8988T (cell line): ENCODE measurements around the gene NKX2-4.

Experiments
- DNase-seq: peaks from one replicate; pipeline ENCODE4 v3.0.0; 2011

Gene NKX2-4

DNA sequence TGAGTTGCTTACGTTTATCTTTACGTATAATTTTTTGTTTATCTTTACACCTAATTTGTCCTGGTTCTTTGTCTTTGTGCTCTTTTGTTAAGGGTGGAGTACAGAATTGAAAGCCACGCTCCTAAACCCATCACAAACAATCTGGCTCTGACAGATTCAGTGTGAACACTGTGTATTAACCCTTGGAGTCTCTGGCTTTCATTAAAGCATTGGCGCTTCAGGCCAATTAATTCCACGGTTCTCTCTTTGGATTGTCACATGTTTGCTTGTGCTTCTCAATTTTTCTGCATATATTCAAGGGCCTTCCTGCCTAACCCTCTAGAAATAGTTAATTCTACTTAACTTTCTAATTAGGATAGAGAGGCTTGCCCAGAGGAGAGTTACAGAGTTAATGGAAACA, 38.6 kb downstream of the NKX2-4 start:
- no peak for DNase-seq

DNA sequence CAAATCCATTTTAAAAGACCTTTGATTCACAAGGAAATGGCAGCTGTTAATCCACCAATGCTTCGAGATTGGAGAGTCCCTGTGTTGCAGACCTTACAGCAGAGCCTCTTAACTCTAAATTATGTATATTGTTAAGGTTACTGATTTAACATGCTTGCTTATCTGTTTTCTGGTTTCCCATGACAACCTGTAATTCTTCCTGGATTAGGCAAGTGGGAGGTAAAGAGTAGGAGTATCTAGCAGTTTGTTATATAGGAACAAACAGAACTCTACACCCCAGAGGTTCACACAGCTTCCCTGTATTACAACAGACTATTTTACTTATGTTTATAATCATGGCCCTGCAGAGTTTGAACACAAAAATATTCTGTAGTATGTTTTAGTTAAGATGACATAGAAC, 39.5 kb downstream of the NKX2-4 start:
- no peak for DNase-seq

DNA sequence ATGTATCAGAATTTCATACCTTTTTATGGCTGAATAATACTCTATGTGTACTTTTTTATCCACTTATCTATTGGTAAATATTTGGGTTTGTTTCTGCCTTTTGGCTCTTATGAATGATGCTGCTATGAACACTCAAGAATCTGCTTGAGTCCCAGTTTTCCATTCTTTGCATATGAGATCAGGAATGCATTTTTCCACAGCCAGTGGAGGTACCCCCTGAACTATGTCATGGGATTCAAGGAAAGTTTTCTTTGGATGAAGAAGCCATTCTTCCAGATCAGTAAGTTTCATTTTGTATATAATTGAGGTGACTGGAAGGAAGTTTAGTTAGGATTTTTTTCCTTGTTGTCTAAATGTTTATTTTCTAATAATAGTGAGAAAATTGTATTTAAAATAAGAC, 40.9 kb downstream of the NKX2-4 start:
- no peak for DNase-seq

DNA sequence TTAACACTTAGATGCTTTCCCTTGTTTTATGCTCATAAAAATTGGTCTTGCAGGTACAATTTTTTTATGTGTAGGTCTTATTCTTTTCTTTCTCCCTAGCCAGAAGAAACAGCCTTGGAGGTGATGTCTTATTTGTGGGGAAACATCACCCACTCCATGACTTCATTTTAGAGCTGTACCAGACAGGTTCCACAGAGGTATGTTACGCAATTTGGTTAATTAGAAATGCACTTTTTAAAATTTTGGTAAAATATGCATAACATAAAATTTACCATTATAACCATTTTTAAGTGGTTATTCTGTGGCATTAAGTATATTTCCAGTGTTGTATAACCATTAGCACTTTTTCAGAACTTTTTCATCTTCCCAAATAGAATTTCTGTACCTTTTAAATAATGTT, 41.3 kb downstream of the NKX2-4 start:
- no peak for DNase-seq

DNA sequence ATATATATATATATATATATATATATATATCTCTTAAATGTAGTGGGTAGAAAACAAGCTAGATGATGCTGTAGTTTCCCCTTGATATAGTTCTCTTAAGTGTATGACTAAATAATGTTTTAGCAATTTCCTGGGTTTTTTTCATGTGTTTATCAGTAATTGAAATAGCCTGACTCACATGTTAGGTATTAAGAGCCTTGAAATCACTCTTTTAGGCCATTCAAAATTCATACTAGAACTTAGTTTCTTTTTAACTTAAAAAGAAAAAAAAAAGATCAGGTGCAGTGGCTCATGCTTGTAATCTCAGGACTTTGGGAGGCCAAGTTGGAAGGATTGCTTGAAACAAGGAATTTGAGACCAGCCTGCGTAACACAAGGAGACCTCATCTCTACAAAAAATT, 44.1 kb downstream of the NKX2-4 start:
- DNase-seq: no peak

DNA sequence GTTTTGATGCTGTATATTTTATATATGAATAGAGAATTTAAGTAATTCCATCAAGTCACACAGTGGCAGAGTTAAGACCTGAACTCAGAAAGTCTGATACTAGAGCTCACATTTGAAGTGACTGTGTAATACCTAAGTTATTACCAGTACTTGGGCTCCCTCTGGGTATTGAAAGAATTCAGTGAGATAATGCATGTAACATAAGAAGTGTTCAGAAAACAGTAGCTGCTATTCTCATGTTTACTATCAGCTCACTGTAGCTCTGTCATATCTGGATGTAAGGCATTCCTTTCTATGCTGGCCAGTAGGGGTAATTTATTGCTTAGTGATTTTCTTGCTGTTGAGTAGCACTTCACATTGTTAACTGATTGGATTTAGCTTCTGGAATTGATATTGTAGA, 44.6 kb downstream of the NKX2-4 start:
- DNase-seq: no peak
